OCI-LY1 (cell line): ENCODE results near the gene ZSWIM8.

Experiments
- H2AFZ ChIP-seq: fragments of 200-600 bp; sonication (generic), shearing (Covaris generic); 2 replicates; pipeline ENCODE4 v1.6.0; 2014; ENCODE audit warnings: antibody characterized with exemption, mild to moderate bottlenecking, low read length
- H3F3A ChIP-seq: fragments of 200-600 bp; sonication (generic), shearing (Covaris generic); 2 replicates; pipeline ENCODE4 v1.6.0; 2014; ENCODE audit warnings: mild to moderate bottlenecking, antibody characterized with exemption, low read length, moderate library complexity; ENCODE audit not compliant: insufficient read depth
- H3K27ac ChIP-seq: fragments of 200-600 bp; sonication (generic); 2 replicates; pipeline ENCODE4 v1.5.1; 2014; ENCODE audit warnings: low read length, mixed run types, mild to moderate bottlenecking, low read depth; ENCODE audit not compliant: poor library complexity, severe bottlenecking
- H3K27me3 ChIP-seq: fragments of 200-600 bp; sonication (generic); 2 replicates; pipeline ENCODE4 v1.6.0; 2014; ENCODE audit warnings: antibody characterized with exemption, mild to moderate bottlenecking, low read length, moderate library complexity; ENCODE audit not compliant: insufficient read depth
- H3K36me3 ChIP-seq: fragments of 200-600 bp; sonication (generic); 2 replicates; pipeline ENCODE4 v1.6.1; 2014; ENCODE audit warnings: mild to moderate bottlenecking, antibody characterized with exemption, low read length, moderate library complexity, mixed read lengths; ENCODE audit not compliant: insufficient read depth
- H3K4me1 ChIP-seq: fragments of 200-600 bp; sonication (generic); 2 replicates; pipeline ENCODE4 v1.5.1; 2014; ENCODE audit warnings: mild to moderate bottlenecking, low read length, moderate library complexity; ENCODE audit not compliant: insufficient read depth, severe bottlenecking
- H3K4me2 ChIP-seq: fragments of 200-600 bp; sonication (generic), shearing (Covaris generic); 2 replicates; pipeline ENCODE4 v1.6.1; 2014; ENCODE audit warnings: low read length
- H3K4me3 ChIP-seq: fragments of 200-600 bp; sonication (generic); 2 replicates; pipeline ENCODE4 v1.5.1; 2014; ENCODE audit warnings: low read length, low read depth, mild to moderate bottlenecking, mixed read lengths; ENCODE audit not compliant: poor library complexity, severe bottlenecking
- H3K79me2 ChIP-seq: fragments of 200-600 bp; shearing (Covaris generic); 2 replicates; pipeline ENCODE4 v1.6.1; 2016; ENCODE audit warnings: mixed run types, low read length, mixed read lengths; ENCODE audit not compliant: insufficient read depth
- H3K9ac ChIP-seq: fragments of 200-600 bp; sonication (generic), shearing (Covaris generic); 2 replicates; pipeline ENCODE4 v1.6.1; 2014; ENCODE audit warnings: mild to moderate bottlenecking, low read length, mixed read lengths
- H3K9me2 ChIP-seq: fragments of 200-600 bp; sonication (generic), shearing (Covaris generic); 2 replicates; pipeline ENCODE4 v1.6.1; 2014; ENCODE audit warnings: low read depth, mild to moderate bottlenecking, low read length, mixed read lengths
- H3K9me3 ChIP-seq: fragments of 200-600 bp; shearing (Covaris generic); 2 replicates; pipeline ENCODE4 v1.6.1; 2014; ENCODE audit warnings: low read length, mixed read lengths
- H4K20me1 ChIP-seq: fragments of 200-600 bp; sonication (generic), shearing (Covaris generic); 2 replicates; pipeline ENCODE4 v1.6.0; 2016; ENCODE audit warnings: mild to moderate bottlenecking, low read length; ENCODE audit not compliant: insufficient read depth
- EZH2 ChIP-seq: fragments of 200-600 bp; sonication (generic), shearing (Covaris generic); IDR thresholded peaks from 2 replicates; pipeline ENCODE4 v1.8.0; 2017; ENCODE audit warnings: borderline replicate concordance, mixed run types, mild to moderate bottlenecking, antibody characterized with exemption, low read length, moderate library complexity, mixed read lengths
- TF ChIP-seq, protein P1 (sequence below): fragments of 200-600 bp; sonication (generic), shearing (Covaris generic); IDR thresholded peaks from 2 replicates; pipeline ENCODE4 v1.5.1; 2017; ENCODE audit warnings: mild to moderate bottlenecking, antibody characterized with exemption, low read length, moderate library complexity, mixed read lengths

The ZSWIM8 gene

DNA sequence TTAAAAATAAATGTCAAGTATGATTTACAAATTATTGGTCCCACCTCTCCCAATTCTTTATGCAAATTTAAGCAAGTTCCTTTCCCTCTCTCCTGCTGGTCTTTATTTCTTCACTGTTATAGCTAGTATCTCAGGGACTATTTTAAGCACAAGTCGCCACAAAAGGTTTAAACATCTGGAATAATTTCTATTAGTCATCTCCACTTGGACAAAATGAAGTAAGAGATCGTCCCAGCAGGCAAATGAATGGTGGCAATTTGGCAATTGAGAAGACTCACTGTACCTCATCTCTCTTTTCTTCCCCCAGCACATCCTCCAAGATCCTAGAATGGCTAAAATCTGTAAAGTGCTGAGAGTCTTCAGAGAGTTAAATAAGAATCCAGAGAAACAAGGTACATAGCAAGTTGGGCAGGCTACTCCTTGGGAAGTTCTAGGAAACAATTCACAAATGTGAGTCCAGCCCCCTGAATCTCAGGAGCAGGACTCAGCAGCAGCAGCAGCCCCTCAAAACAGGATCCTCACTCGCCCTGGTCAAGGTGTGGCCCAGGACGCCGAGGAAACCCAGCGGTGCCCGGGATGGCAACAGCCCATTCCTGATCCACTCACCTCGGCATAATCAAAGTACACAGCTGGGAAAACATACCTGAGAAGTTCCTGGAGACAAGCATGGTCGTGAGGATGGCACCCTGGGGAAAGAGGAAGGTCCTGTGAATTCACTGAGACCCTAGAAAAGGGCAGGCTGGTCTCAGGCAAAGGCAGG, 56.3 kb downstream of the ZSWIM8 start:
- H3F3A ChIP-seq: no peaks in the 10 kb centered on the region
- H3K9ac ChIP-seq: no peak overlapping the region
- no peak overlapping the region for H3K4me2 ChIP-seq
- H3K4me1 ChIP-seq: no peaks in the 10 kb centered on the region
- no peak overlapping the region for H3K27ac ChIP-seq
- no peaks in the 10 kb centered on the region for H3K27me3 ChIP-seq
- H4K20me1 ChIP-seq: no peaks in the 10 kb centered on the region
- H3K36me3 ChIP-seq: peaks cover 37% of the 10 kb centered on the region; the same call in 1 of the 2 replicates
- H3K9me3 ChIP-seq: no peaks in the 10 kb centered on the region
- H3K9me2 ChIP-seq: no peaks in the 10 kb centered on the region
- H2AFZ ChIP-seq: no peak overlapping the region
- no peak for TF ChIP-seq EZH2
- TF ChIP-seq, protein P1, sequence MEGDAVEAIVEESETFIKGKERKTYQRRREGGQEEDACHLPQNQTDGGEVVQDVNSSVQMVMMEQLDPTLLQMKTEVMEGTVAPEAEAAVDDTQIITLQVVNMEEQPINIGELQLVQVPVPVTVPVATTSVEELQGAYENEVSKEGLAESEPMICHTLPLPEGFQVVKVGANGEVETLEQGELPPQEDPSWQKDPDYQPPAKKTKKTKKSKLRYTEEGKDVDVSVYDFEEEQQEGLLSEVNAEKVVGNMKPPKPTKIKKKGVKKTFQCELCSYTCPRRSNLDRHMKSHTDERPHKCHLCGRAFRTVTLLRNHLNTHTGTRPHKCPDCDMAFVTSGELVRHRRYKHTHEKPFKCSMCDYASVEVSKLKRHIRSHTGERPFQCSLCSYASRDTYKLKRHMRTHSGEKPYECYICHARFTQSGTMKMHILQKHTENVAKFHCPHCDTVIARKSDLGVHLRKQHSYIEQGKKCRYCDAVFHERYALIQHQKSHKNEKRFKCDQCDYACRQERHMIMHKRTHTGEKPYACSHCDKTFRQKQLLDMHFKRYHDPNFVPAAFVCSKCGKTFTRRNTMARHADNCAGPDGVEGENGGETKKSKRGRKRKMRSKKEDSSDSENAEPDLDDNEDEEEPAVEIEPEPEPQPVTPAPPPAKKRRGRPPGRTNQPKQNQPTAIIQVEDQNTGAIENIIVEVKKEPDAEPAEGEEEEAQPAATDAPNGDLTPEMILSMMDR: no peak
- H3K79me2 ChIP-seq: no peaks in the 10 kb centered on the region
- no peak overlapping the region for H3K4me3 ChIP-seq

DNA sequence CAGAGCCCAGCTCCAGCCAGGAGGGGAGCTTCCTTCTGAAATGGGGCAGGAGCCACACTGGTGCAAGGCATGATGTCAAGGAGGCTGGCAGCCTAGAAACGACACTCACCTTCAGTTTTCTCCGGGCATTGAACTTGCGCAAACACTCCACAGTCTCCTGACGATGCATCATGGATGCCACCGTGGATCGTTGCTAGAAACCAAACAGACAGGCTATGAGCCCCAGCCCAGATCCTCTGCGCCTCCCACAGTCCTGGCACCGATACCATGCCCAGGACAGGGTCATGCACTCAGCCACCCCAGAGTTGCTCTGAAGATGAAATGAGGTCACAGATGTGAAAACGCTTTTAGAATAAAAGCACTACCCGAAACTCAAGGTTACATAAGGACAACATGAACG, 56.9 kb downstream of the ZSWIM8 start:
- no peaks in the 10 kb centered on the region for H3K9me3 ChIP-seq
- no peak overlapping the region for H2AFZ ChIP-seq
- H3K4me1 ChIP-seq: no peaks in the 10 kb centered on the region
- H3K27me3 ChIP-seq: no peaks in the 10 kb centered on the region
- H3K4me2 ChIP-seq: no peak overlapping the region
- no peak overlapping the region for H3K27ac ChIP-seq
- H4K20me1 ChIP-seq: no peaks in the 10 kb centered on the region
- no peak overlapping the region for H3K4me3 ChIP-seq
- H3K9ac ChIP-seq: no peak overlapping the region
- TF ChIP-seq, protein P1: no peak
- TF ChIP-seq EZH2: no peak
- no peaks in the 10 kb centered on the region for H3K9me2 ChIP-seq
- peaks cover 38% of the 10 kb centered on the region for H3K36me3 ChIP-seq
- H3F3A ChIP-seq: no peaks in the 10 kb centered on the region
- no peaks in the 10 kb centered on the region for H3K79me2 ChIP-seq

DNA sequence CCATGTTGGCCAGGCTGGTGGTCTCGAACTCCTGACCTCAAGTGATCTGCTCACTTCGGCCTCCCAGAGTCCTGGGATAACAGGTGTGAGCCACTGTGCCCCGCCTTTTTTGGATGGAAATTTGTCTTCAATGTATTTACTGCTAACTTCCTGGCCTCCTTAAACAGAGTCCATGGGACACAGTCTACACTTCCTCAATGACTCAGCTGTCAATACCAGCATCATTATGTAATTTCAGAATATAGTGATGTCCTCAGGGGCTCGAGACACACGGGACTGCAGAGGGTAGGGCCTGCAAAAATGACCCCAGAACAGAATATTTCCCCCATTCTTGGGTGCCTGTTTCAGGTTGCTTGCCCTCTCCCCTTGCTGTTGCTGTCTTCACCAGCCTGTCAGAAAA, 57.9 kb downstream of the ZSWIM8 start:
- Histone ChIP-seq H3K9ac (no peak overlapping the region), H3F3A (no peaks in the 10 kb centered on the region), H3K9me3 (no peaks in the 10 kb centered on the region), H3K27ac (no peak overlapping the region), H3K4me1 (no peaks in the 10 kb centered on the region), H4K20me1 (no peaks in the 10 kb centered on the region), H3K27me3 (no peaks in the 10 kb centered on the region), H3K4me3 (no peak overlapping the region), H3K9me2 (no peaks in the 10 kb centered on the region), H2AFZ (no peak overlapping the region), H3K79me2 (no peaks in the 10 kb centered on the region), H3K36me3 (peaks cover 39% of the 10 kb centered on the region), H3K4me2 (no peak overlapping the region)
- TF ChIP-seq, protein P1: no peak
- TF ChIP-seq EZH2: no peak
